Right renal cortex interstitium (tissue), 3 donors: ENCODE measurements around the gene CHD2. TPM values are rescaled to one million over a fixed set of nuclear protein-coding genes. Genes with fewer than 3 reads are reported as not detected.

Source experiments
- DNase-seq, 3 donors: peaks; one replicate each; pipeline ENCODE4 v3.0.0-alpha.2; 2013; ENCODE audit warnings: low read depth in 3 of 3, low spot score in 2 of 3
- polyA plus RNA-seq, 3 donors: library from polyadenylated mRNA; unstranded; fragments of 120-200 nt; gene quantifications; one replicate each; pipeline ENCODE4 v1.2.1, GENCODE V29; 2013; ENCODE audit not compliant: insufficient read length in 3 of 3

CHD2 gene
- polyA plus RNA-seq, 3 donors, result 89.8 to 120 (median 105) TPM

DNA sequence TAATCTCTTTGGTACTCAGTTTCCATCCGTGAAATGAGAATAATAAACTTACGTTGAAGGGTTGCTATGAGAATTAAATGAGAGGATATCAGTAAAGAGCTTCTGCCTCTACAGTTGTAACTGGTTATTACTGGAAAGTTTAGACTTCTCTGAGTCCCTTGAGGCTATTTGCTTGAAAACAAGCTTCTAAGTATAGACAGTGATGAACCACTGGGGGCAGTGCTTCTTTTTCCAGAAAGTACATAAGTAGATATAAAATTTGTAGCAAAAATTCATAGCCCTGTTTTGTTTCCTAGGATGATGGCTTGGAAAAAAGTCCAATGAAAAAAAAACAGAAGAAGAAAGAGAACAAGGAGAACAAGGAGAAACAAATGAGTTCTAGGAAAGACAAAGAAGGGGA lies 101.8 kb downstream of the CHD2 start:
- DNase-seq, result no peak

DNA sequence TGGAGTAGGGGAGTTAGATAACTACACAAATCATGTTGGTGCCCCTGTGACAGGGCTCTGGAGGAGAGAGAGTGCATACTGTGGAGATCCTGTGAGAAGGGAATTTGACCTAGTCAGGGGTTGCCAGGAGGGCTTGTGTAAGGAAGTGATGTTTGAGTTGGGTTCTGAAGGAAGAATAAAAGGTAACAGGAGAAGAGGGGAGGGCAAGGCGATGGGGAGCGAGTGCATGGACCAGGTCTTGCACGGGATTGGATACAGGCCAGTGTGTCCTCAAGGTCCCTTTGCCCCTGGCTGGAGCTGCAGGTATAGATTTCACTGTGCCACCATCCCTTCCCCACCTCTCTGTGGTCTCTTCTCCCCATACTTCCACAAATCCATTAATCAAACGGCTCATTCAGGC lies 105.0 kb downstream of the CHD2 start:
- DNase-seq, result no peak

DNA sequence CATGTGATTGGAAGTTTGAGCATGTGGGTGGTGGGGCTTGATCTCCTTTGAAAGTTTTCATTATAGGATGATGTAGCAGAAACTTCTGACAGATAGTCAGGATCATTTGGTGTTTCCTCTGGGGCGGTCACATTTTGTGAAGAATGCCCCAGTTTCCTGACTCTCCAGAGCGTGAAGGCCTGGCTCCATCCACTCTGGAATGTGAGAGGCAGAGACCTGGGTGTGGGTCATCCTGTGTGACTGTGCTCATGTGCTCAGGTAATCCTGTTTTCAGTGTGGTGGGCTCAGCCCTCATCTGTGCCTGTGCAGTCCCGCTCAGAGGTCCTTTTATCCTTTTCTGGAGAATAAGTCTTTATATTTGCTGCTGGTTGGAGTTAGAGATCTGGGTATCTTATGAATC lies 107.9 kb downstream of the CHD2 start:
- no peak for DNase-seq

DNA sequence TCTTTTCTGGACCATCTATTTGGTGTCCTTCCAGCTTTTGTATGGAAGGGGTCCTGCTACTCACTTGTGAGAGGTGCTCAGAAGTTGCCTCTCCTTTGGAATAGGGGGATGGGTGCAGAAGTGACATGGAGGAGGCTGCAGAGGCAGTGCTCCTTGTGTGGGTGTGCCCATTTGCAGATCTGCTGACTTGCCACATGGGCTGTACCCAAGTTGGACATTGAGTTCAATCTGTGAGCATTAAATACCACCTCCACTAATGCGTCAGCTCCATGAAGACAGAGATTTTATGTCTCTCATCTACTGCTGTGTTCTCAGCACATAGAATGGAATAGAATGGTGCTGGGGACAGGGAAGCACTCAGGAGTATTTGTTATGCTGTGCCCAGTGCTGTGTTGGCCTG lies 112.7 kb downstream of the CHD2 start:
- DNase-seq, result no peak

DNA sequence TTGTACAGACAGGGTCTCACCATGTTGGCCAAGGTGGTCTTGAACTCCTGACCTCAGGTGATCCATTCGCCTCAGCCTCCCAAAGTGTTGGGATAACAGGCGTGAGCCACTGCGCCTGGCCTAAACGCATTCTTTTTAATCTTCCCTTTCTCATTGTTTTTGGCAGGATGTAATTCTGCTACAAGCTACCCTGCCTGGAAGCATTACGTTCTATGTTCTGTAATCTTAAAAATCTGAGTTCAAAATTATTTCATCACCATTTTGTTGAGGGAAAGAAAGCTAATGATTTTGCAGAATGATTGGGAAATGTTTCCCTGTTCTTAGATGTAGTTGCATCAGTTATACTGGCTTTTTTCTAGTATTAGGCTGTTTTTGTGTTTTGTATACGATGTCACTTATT lies 117.4 kb downstream of the CHD2 start:
- no peak for DNase-seq

DNA sequence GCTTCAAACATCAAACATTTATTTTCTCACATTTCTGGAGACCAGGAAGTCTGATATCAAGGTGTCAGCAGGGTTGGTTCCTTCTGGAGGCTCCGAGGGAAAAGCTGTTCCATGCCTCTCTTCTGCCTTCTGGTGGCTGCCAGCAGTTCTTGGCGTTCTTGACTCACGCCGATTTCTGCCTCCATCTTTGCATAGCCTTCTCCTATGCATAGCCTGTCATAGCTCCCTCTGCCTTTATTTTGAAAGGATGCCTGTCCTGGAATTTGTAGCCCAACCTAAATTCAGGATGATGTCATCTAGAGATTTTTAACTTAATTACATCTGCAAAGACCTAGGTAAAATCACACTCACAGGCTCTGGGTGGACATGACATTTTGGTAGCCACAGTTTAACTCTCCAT lies 118.5 kb downstream of the CHD2 start:
- no peak for DNase-seq

DNA sequence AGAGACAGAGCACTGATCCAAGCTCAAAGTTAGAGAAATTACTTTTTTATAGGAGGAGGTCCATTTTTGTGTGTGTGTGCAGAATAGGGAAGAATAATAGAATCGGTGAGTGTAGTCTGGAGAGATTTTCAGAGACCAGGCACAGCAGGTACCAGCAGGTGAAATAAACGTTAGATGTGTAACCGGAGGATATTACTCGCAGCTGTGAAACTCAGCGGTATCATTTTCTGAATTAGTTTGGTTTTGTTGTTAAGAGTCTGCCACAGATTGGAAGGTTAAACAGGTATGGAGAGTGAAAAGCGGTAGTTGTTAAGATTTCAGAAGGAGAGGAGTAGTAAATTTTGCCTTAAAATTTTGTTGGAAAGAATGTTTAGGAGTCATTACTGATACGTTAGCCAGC lies 119.0 kb downstream of the CHD2 start:
- no peak for DNase-seq

DNA sequence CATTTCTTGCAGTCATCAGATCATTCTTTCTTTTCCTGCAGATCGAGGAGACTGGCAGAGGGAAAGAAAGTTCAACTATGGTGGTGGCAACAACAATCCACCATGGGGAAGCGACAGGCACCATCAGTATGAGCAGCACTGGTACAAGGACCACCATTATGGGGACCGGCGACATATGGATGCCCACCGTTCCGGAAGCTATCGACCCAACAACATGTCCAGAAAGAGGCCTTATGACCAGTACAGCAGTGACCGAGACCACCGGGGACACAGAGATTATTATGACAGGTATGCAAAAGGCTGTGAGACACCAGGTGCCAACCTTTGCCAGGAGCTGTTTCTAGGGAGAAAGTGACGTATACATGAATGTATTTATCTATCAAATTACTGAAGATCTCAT lies 119.8 kb downstream of the CHD2 start:
- DNase-seq, result no peak

DNA sequence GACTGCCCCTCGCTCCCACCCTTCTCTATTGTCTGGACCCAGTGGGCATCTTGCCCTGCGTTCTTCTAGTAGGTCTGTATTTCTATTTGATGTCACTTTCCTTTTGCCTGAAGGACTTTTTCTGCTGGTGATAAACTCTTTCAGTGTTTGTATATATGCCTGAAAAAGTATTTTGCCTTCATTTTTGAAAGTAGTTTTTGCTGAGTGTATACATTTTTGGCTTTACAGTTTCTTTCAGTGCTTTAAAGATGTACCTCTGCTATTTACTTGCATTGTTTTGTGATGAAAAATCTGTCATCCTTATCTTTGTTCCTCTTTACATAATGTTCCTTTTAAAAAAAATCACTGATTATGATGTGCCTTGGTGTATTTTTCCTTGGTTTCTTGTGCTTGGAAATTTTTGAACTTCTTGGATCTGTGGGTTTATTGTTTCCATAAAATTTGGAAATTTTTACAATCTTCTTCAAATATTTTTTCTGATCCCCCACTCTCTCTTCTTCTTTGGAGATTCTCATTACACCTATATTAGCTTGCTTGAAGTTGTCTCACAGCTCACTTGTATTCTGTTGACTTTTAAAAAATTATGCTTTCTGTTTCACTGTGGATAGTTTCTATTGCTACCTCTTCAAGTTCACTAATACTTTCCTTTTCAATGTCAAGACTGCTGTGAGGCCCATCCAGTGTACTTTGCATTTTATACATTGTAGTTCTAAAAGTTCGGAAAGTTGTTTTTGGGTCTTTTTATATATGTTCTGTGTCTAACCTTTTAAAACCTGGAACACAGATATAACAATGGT lies 121.0 kb downstream of the CHD2 start:
- no peak for DNase-seq

DNA sequence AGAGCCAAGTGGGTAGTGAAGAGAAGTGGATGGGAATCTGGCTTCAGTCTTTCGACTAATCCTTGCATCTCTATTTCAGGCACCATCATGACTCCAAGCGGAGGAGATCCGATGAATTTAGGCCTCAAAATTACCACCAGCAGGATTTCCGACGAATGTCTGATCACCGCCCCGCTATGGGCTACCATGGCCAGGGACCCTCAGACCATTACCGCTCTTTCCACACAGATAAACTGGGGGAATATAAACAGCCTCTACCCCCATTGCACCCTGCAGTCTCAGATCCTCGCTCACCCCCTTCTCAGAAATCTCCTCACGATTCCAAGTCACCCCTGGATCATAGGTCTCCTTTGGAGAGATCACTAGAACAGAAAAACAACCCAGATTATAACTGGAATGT lies 124.2 kb downstream of the CHD2 start:
- DNase-seq, result no peak

DNA sequence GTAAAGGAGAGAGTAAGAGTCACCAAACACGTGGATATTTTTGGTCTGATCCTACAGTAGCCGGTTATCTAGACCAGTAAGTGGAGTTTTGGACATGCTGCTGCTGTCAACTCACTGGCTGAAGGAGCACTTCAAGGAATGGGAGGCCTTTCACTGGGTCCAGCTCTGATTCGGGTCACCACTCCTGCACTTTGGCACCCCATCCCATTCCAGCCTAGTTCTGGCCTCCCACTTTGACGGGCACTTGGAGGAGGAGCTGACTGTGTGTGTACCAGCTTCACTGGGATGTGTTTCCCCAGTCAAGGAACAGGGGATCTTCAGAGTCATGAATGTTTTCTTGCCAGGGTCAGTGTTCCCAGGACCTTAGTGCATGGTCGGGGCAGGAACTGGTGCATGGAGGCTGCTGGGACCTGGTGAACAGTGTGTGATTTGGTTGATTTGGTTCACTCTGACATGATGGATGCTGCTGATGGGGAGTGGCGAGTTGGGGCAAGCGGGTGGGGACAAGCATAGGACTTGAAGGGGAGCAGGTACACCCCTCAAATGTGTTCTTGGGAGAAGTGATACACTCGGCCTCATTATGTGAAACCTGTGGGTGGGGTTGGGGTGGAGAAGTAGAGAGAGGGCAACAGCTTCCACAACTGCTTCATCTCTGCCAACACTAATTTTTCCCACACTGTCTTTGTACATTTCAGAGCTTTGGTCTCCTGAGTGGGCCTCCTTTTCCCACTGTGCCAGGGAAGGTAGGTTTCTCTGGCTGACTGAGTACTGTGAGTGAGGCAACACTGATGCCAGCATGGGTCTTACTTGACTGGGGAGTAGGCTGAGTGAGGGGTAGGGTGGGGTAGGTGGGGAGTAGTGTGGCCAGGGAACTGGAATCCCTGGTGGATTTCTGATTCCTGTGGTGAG lies 124.8 kb downstream of the CHD2 start:
- no peak for DNase-seq

DNA sequence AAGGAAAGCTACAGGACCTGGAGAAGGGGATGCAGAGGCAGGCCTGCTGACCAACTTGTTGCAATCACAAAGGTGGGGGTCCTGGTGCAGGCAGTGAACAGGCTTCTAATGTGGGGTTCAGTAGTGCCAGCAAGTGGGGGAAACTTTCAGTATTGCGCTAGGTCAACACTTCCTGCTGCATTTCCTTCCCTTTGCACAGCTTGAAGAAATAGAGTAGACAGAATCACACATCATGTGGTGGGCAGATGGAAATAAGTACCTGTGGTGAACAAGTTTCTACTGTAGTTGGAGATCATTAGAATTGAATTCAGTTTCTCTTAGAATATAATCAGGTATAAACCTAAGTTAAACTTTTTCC lies 125.5 kb downstream of the CHD2 start:
- no peak for DNase-seq

DNA sequence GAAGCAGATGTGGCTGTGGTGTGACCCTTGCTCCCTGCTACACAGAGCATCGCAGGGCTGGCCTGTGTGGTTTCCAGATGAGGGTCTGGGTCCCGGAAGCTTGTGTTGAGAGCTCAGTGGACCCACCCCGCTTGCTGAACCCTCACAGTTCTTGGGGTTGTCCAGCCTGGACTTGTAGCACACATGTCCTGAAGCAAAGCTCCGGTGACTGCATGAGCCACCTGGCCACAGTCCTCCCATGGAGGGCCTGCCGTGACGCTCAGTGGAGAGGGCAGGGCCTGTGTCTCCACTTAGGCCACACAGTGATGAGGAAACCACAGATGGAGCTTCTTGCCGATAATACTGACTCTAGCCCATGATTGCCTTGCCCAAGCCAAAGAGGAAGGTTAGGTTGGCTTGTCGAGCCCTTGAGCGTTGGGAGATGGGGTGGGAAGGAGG lies 126.3 kb downstream of the CHD2 start:
- no peak for DNase-seq

DNA sequence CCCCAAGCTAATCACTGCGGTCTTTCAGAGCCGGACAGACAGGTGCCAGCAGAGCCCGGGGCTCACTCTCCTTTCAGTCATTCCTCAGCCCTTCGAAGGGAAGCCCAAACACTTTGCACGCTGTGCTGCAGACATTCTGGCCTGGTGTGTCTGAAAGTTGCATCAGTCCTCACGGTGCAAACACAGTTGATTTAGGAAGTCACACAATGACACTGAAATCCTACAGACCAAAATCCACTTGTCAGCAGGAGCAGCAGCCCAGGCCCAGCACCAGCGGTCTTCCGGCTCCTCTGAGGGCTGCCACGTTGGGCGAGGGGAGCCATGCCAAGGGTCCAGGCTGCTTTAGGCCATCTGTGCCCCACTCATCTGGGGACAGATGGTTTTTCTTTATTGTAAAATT lies 127.3 kb downstream of the CHD2 start:
- DNase-seq, result no peak

DNA sequence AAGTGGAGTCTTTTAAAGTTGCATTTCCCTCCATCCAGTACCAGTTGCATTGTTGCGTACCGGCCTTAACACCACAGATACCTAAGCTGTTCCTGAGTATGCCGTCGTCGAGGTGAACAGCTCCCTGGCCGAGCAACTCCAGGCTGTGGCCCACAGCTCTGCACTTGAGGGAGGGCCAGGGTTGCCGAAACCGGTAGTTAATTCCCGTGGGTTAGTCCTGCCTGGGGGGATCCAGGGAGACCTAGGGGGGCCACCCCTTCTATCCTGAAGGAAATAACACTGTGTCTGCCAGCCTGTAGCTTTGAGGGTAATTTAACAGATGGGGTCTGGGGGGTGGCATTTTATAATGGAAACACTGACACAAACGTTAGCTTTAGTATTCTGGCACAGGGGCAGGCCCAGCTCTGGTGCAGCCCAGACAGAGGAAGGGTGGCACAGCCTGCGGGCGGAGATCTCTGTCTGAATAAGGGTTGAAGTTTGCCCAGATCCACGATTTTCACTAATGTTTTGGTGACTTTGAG lies 128.0 kb downstream of the CHD2 start:
- DNase-seq, result no peak

DNA sequence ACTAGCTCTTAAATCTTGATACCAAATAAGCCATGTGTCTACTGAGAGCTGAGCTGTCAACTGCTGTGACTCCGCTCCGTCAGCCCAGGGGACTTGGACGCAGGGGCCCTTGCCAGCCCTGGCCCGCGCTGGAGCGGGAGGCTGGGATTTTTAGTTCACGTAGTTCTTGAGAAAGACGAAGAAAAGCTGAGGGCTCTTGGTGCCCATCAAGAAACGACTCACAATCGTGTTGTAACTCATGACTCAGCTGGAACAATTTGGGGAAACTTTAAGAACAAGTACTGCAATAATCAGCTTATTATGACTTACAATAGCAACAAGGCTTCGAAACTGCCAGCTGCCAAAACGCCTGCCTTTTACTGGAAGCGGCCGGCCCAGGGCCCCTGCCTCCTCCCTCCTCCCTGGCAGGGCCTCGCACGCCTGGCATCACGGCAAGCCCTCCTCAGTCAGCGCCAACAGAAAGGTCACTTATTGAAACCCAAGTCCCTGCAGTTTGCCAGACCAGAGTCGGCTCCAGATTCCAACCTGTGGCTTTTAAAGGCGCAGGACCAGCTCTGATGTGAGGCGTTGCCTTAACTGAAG lies 128.6 kb downstream of the CHD2 start:
- DNase-seq, result no peak

DNA sequence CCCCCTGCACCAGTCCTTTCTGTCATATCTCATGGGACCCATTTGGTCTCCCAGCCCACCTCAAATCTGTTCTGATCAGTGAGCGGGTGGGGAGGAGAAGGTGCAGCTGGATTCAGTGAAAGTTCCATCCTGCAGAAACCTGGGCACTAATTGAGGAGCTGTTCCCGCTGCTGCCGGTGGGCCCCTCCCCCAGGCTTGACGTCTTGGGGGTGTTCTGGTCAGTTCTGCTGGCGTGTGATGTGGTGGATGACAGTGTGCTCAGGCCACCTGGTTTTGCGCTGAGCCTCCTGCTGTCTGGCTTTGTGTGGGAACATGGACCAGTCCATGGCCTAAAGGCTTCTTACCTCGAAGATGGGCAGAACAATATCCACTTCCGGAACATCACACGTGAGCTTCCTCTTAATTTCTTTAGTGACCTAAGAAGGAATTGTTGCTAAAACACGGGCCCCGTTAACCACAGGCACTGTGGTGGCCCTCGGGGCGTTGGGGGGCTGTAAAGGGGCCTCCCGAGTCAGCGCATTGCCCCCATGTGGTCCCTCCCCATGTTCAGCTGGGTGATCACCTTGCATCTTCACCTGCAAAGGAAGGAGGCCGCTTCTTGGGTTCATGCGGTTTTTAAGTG lies 129.2 kb downstream of the CHD2 start:
- no peak for DNase-seq

DNA sequence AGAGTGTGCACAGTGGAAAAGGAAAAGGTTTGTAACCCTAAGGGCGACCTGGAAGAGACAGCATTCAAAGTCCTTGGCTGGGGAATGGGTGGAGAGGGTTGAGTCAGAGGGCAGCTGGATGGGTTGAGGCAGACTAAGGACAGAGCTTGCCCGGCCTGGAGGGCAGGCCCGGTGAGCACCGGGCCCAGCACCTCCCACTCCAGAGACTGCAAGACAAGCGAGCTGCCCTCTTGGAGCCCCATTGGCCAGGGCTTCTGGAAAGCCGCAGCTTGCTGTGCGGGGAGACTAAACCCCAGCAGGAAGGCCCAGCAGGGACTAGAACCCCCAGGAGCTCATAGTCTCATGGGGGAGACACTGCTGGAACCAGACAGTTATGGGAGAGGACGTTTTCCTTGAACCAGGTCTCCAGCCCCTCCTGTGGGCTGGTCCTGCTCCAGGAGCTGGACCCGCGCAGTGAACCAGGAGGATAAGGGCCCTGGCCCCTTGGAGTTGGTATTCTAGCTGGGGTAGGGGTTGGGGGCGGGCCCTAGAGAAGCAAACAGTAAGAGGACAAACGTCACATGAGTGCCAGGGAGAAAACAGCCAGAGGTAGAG lies 129.8 kb downstream of the CHD2 start:
- DNase-seq, result no peak

DNA sequence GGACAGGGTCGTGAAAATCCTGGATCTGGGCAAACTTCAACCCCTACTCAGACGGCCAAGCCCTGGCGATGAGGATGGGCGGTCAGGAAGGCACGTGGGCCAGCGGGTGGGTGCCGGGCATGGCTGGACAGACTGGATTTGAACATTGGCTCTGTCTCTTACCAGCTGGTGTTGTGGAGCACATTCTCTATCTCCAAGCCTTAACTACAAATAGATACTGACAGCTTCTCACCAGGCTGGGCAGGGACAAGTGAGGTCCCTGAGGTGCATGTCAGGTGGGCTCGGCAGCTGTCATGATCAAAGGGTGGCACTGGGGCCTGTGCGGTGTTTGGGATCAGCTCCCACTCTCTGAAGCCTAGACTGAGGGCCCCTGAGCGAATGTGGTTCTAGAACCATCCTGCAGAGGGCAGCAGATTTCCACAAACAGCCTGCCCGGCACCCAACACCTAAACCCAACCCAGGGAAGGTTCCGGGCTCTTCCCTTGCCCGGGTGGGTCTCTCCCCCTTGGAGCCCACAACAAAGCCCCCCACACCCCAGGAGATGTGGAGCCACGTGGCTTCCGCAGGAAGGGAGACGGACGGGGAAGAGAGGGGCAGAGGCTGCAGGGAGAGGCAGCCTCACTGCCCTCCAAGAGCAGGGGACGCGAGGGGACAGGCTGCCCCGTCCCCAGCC lies 130.4 kb downstream of the CHD2 start:
- peak in 2 of 3 donors; percentile 43 to 53 for DNase-seq

DNA sequence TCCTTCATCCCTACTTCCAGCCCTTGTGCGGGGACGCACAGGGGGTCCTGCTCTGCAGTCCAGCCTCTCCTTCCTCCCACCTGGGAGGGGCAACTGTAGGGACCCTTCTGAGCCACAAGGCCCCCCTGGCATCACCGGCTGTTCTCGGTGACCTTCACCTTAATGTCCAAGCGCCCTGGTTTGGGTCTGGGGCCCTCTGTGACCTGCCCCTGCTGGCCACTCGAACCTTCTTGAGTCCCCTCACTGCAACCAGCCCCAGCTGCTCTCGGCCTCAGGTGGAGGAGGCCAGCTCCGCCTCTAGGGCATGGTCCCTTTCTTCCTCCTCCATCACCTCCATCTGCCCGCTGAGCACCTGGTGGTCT lies 131.0 kb downstream of the CHD2 start:
- no peak for DNase-seq
